Esophagus muscularis mucosa (tissue), 4 donors: ENCODE measurements around the gene KCNAB1. TPM values are rescaled to one million over a fixed set of nuclear protein-coding genes. Genes with fewer than 3 reads are reported as not detected.

ENCODE experiments used
- DNase-seq: peaks from one replicate; pipeline ENCODE4 v3.0.0-alpha.2; 2017; ENCODE audit errors: extremely low spot score
- H3K27ac ChIP-seq, 4 donors: fragments of 200-600 bp; sonication (generic); replicated peaks in 1 of 4; 1 replicate in 3 of 4; 2 replicates in 1 of 4; pipeline ENCODE4 v1.5.1; 2016 to 2019; ENCODE audit warnings: mild to moderate bottlenecking in 1 of 4
- H3K27me3 ChIP-seq, 4 donors: fragments of 200-600 bp; sonication (generic); one replicate each; pipeline versions ENCODE4 v1.5.1 to v1.6.0; 2016 to 2019
- H3K36me3 ChIP-seq, 4 donors: fragments of 200-600 bp; sonication (generic); one replicate each; pipeline ENCODE4 v1.5.1; 2016 to 2019
- H3K4me1 ChIP-seq, 4 donors: fragments of 200-600 bp; sonication (generic); one replicate each; pipeline ENCODE4 v1.5.1; 2016 to 2019
- H3K4me3 ChIP-seq, 4 donors: fragments of 200-600 bp; sonication (generic); 1 replicate in 2 of 4; 2 replicates in 2 of 4; pipeline ENCODE4 v1.5.1; 2016 to 2019; ENCODE audit warnings: mild to moderate bottlenecking in 4 of 4, moderate library complexity in 1 of 4
- H3K9me3 ChIP-seq, 4 donors: fragments of 200-600 bp; sonication (generic); 1 replicate in 3 of 4; 2 replicates in 1 of 4; pipeline ENCODE4 v1.5.1; 2016 to 2019
- EP300 ChIP-seq: sonication (generic); formaldehyde crosslinking; IDR thresholded peaks from one replicate; pipeline ENCODE4 v1.6.1; 2017; ENCODE audit warnings: antibody characterized with exemption
- POLR2A ChIP-seq: fragments of 450-650 bp; IDR thresholded peaks from one replicate; pipeline ENCODE4 v1.6.1; 2017; ENCODE audit warnings: antibody characterized with exemption, moderate library complexity, mild to moderate bottlenecking, low read depth
- POLR2AphosphoS5 ChIP-seq, 2 donors: sonication (generic); formaldehyde crosslinking; IDR thresholded peaks; one replicate each; pipeline ENCODE4 v1.6.1; 2017; ENCODE audit warnings: antibody characterized with exemption in 2 of 2
- WGBS: methylation state at CpG from one replicate; pipeline ENCODE4 v1.1.5; 2018; 5-methylcytosine and 5-hydroxymethylcytosine counted together
- intact Hi-C: fragments of 100-400 bp; cut with DNase I; formaldehyde crosslinking; loops from one replicate; pipeline ENCODE4 v1.15.1; 2023
- total RNA-seq, 4 donors: library from RNA; depleted of rRNA; stranded (reverse); fragments of >200 nt; gene quantifications; one replicate each; pipeline versions ENCODE4 v1.1.0 to v1.2.1, GENCODE V29; 2016
- TF ChIP-seq, protein P1 (sequence below), 3 experiments: fragments of 200-600 bp in 2 of 3; fragments of 450-650 bp in 1 of 3; sonication (generic) in 2 of 3; IDR thresholded peaks; one replicate each; pipeline ENCODE4 v1.5.1; 2017 to 2019; ENCODE audit warnings: antibody characterized with exemption in 3 of 3, mild to moderate bottlenecking in 2 of 3, moderate library complexity in 1 of 3

KCNAB1 gene
- total RNA-seq, 4 donors from 2014 or later: 0.83 to 5.9 (median 2.3) TPM

DNA sequence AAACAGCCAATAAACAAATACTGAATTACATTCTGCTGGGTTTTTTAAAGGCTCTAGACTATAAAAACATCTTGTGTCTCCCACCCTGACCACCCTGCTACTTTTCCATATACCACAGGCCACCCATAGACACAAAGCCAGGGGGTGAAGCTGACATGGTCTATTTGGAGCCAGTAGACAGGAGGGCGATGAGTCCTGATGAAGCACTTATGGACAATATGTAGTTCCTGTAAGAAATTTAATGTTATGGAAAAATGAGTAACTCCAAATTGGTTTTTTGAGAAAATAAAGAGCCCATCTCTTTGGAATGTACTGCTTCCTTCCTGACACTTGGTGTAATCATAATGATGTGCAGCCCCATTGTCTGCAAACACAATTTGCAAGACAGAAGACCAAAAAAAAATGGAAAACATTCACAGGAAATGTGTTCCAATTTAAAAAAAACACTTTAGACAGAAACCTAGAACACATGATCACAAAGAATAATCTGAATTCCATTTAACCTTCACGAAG is 422.7 kb downstream of the KCNAB1 start:
- Histone ChIP-seq H3K4me1 (peaks cover 59 to 100% (median 91%) of the 10 kb centered on the region in 4 donors), H3K27me3 (no peaks in the 10 kb centered on the region), H3K36me3 (peaks cover 5 to 73% (median 39%) of the 10 kb centered on the region in 4 donors), H3K9me3 (no peaks in the 10 kb centered on the region), H3K4me3 (no peak overlapping the region), H3K27ac (peak overlapping the region; percentile 32 to 86 (median 81))
- WGBS: 60% methylated on average over 2 of the region's 2 CpGs
- TF ChIP-seq, protein P1, sequence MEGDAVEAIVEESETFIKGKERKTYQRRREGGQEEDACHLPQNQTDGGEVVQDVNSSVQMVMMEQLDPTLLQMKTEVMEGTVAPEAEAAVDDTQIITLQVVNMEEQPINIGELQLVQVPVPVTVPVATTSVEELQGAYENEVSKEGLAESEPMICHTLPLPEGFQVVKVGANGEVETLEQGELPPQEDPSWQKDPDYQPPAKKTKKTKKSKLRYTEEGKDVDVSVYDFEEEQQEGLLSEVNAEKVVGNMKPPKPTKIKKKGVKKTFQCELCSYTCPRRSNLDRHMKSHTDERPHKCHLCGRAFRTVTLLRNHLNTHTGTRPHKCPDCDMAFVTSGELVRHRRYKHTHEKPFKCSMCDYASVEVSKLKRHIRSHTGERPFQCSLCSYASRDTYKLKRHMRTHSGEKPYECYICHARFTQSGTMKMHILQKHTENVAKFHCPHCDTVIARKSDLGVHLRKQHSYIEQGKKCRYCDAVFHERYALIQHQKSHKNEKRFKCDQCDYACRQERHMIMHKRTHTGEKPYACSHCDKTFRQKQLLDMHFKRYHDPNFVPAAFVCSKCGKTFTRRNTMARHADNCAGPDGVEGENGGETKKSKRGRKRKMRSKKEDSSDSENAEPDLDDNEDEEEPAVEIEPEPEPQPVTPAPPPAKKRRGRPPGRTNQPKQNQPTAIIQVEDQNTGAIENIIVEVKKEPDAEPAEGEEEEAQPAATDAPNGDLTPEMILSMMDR (IDR thresholded peaks at IDR 0.05): no peak
- TF ChIP-seq EP300: no peak
- no peak for TF ChIP-seq POLR2A
- no peak for TF ChIP-seq POLR2AphosphoS5 (IDR thresholded peaks at IDR 0.05)
- no peak for DNase-seq
- intact Hi-C loops: loop anchor here (5.0 to 10.0 kb wide), 2 partner anchors 544 to 612 kb away; no protein-coding TSS in a partner anchor

DNA sequence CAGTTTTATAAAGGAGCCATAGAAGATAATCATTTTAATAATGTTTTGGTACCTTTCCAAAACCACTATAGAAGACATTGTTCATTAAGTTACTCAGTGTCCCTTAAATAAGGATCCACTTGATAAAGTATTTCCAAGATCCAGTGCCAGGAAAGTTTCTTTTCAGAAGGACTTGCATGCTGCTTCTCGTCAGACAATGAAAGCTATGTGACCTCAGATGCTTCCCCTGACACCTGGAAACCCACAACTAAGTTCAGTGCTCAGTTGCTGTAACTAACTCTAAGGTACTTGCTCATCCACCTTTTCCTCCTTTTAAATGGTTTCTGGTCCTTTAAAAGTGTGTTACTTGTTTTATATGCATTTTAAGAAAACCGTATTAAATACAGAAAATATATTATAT is 427.3 kb downstream of the KCNAB1 start:
- Histone ChIP-seq H3K4me1 (peaks cover 65 to 100% (median 96%) of the 10 kb centered on the region in 4 donors), H3K27me3 (no peaks in the 10 kb centered on the region), H3K9me3 (no peaks in the 10 kb centered on the region), H3K27ac (peak overlapping the region; percentile 73 to 88 (median 82)), H3K4me3 (peak overlapping the region in 3 of 4 donors; percentile 3 to 33 (median 23)), H3K36me3 (peaks cover 5 to 69% (median 44%) of the 10 kb centered on the region in 4 donors)
- intact Hi-C loops: loop anchor here (10.0 kb wide), 1 partner anchor 607 kb away; no protein-coding TSS in a partner anchor
- 39% methylated on average over 2 of the region's 2 CpGs for WGBS
- TF ChIP-seq, protein P1 (IDR thresholded peaks at IDR 0.05): no peak
- no peak for TF ChIP-seq POLR2AphosphoS5 (IDR thresholded peaks at IDR 0.05)
- TF ChIP-seq EP300: no peak
- no peak for DNase-seq

DNA sequence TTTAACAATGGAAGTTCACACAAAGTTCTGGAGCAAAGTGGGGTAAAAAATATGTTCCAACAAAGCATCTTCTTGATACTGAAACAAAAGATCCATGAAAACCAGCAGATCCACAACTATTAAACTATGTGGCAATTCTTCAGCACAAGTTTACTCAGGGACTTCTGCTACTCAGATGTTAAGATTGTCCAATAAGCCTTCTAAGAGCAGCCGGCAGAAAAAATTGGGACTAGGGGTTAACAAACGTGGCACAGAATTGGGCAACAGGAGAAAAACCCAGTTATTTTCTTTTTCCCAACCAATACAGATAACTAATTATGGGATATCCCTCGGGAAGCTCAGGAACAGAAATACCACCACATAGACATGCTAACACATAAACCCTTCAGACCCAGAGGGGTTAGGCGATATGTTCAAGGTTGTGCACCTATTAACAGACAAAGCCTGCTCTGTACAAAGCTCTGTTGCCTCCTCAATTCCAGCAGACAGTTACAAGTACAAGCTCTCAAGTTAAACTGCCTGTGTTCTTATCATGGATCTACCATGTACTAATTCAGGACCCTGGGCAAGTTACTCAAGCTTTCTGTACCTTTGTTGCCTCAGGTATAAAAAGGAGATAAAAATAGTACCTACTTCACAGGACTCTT is 427.8 kb downstream of the KCNAB1 start:
- Histone ChIP-seq H3K27me3 (no peaks in the 10 kb centered on the region), H3K36me3 (peaks cover 5 to 64% (median 42%) of the 10 kb centered on the region in 4 donors), H3K9me3 (no peaks in the 10 kb centered on the region), H3K4me1 (peaks cover 65 to 100% (median 96%) of the 10 kb centered on the region in 4 donors), H3K4me3 (peak overlapping the region; percentile 8 to 33 (median 25)), H3K27ac (peak overlapping the region; percentile 73 to 88 (median 82))
- TF ChIP-seq EP300: no peak
- no peak for TF ChIP-seq POLR2AphosphoS5 (IDR thresholded peaks at IDR 0.05)
- TF ChIP-seq POLR2A: no peak
- TF ChIP-seq, protein P1 (IDR thresholded peaks at IDR 0.05): no peak
- intact Hi-C loops: loop anchor here (10.0 kb wide), 1 partner anchor 607 kb away; no protein-coding TSS in a partner anchor
- WGBS: 72% methylated on average over 4 of the region's 4 CpGs
- DNase-seq: no peak

DNA sequence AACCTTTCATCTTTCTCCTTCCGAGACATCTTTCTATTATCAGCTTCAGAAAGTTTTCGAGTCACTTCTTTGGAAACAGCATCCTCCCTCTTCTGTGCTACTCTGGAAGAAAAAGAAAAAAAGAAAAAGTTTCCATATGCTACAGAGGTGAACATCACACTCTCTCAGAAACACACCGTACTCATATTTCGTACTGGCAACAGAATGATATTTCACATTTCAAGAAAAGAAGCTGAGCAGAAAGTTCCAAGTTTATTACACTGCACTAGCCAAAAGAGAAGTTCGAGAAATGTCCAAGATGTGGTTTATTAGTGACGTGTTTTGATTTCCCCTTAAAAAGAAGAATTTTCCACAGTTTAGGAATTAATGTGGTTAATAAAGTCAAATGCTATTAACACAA is 428.5 kb downstream of the KCNAB1 start:
- intact Hi-C loops: loop anchor here (10.0 kb wide), 1 partner anchor 606 kb away; no protein-coding TSS in a partner anchor
- Histone ChIP-seq H3K27me3 (no peaks in the 10 kb centered on the region), H3K36me3 (peaks cover 5 to 57% (median 37%) of the 10 kb centered on the region in 4 donors), H3K4me1 (peaks cover 64 to 100% (median 96%) of the 10 kb centered on the region in 4 donors), H3K27ac (peak overlapping the region; percentile 73 to 88 (median 82)), H3K4me3 (peak overlapping the region in 3 of 4 donors; percentile 1 to 33 (median 23)), H3K9me3 (no peaks in the 10 kb centered on the region)
- 52% methylated on average over 6 of the region's 6 CpGs for WGBS
- no peak for DNase-seq
- TF ChIP-seq POLR2AphosphoS5 (IDR thresholded peaks at IDR 0.05) (no peak), EP300 (no peak), POLR2A (no peak)
- TF ChIP-seq, protein P1 (IDR thresholded peaks at IDR 0.05): no peak
